ENCODE results near the gene SMIM30.

GRCh38 chr7:113093561-113093960 lies 24.8 kb downstream of the SMIM30 start:
- TF ChIP-seq EZH2 (IDR thresholded peaks at IDR 0.05) (no peak), POLR2AphosphoS5 (IDR thresholded peaks at IDR 0.05; ENCODE audit: borderline replicate concordance, low read depth, low read length) (no peak)
